ENCODE measurements around the gene GFER. TPM values are rescaled to one million over a fixed set of nuclear protein-coding genes. Genes with fewer than 3 reads are reported as not detected.

GFER gene
- total RNA-seq (2013) = 21.0 TPM
- polyA plus RNA-seq (10 to 100 TPM in 2 of 3 donors, 1 to 10 TPM in 1; 8.1 to 22.7 (median 22.4) TPM), polyA minus RNA-seq (7.9 and 16.5 TPM in 2 replicates), total RNA-seq (2.5 to 9.6 (median 5.8) reads per million in 11 experiments)

DNA sequence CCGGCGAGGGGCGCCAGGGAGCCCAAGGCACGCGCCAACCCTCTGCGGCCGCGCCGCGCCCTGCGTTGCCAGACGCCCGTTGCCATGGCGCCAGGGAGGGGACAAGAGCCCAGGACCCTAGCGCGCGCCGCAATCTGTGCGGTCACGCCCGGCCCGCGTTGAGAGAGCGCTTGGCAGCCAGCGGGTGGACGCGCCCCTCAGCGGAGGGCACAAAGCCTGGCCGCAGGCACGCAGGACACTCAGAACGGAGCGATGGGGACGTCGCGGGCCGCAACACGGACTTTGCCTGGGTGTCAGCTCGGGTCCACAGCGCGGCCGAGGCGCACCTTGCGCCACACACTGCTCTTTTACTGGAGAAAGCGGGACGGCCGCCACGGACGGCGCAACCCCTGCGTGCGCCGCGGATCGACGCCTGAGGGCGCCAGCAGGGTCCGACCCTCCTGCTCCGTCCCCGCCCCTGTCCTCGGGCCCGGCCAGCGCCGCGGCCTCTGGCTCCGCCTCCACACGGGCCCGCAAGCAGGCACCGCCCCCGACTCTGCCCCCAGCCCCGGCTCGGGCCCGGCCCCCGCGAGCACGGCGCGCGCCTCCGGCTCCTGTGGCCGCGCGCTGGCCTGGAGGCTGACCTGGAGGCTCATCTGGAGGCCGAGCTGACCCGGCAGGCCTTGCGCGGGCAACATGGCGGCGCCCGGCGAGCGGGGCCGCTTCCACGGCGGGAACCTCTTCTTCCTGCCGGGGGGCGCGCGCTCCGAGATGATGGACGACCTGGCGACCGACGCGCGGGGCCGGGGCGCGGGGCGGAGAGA lies at the start of gene GFER:
Gene GFER, plus strand, starts transcription at position 650 of the 803 bp plus-strand sequence. Its CDS starts 26 bp downstream, at position 676.
- WGBS (ENCODE audit: insufficient coverage) = under 1% methylated on average over 109 of the region's 109 CpGs
- peaks cover 0 to 12% (median 6%) of the 10 kb centered on the region in 7 donors for H3K9me3 Mint-ChIP-seq
- DNase-seq = peak; percentile 84 to 86 (median 84)
- peaks cover 53 to 63% (median 55%) of the 10 kb centered on the region in 3 donors for H3K27me3 Mint-ChIP-seq (ENCODE audit: low read depth in 3 of 3)
- peak within 1 kb of the TSS in 1 of 2 donors; percentile 73 for H3K27ac ChIP-seq (ENCODE audit: low read depth in 1 of 2, low read length in 2 of 2)
- peaks cover 12 to 18% of the 10 kb centered on the region in 2 donors for H3K36me3 ChIP-seq (replicated peaks in 1 of 2; ENCODE audit: control insufficient read depth in 1 of 2, insufficient read depth in 2 of 2, low read length in 2 of 2)
- H3K4me1 ChIP-seq (ENCODE audit: control insufficient read depth in 1 of 2, insufficient read depth in 2 of 2, low read length in 2 of 2) = peaks cover 20 to 28% of the 10 kb centered on the region in 2 donors
- H3K4me3 ChIP-seq (replicated peaks in 1 of 3; ENCODE audit: low read depth in 2 of 3, low read length in 3 of 3) = peak within 1 kb of the TSS; percentile 52 to 87 (median 55)
- peaks cover 30 to 51% of the 10 kb centered on the region in 2 donors for H3K27me3 ChIP-seq (ENCODE audit: control insufficient read depth in 2 of 2, insufficient read depth in 2 of 2, low read length in 2 of 2)
- TF ChIP-seq, protein P1, sequence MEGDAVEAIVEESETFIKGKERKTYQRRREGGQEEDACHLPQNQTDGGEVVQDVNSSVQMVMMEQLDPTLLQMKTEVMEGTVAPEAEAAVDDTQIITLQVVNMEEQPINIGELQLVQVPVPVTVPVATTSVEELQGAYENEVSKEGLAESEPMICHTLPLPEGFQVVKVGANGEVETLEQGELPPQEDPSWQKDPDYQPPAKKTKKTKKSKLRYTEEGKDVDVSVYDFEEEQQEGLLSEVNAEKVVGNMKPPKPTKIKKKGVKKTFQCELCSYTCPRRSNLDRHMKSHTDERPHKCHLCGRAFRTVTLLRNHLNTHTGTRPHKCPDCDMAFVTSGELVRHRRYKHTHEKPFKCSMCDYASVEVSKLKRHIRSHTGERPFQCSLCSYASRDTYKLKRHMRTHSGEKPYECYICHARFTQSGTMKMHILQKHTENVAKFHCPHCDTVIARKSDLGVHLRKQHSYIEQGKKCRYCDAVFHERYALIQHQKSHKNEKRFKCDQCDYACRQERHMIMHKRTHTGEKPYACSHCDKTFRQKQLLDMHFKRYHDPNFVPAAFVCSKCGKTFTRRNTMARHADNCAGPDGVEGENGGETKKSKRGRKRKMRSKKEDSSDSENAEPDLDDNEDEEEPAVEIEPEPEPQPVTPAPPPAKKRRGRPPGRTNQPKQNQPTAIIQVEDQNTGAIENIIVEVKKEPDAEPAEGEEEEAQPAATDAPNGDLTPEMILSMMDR (IDR thresholded peaks at IDR 0.05) = peak; percentile 57
- H4K20me1 ChIP-seq (ENCODE audit: insufficient read depth, low read length) = peaks cover 6% of the 10 kb centered on the region
- H3K36me3 Mint-ChIP-seq = peaks cover 27 to 34% of the 10 kb centered on the region in 2 donors
- peak within 1 kb of the TSS in 4 of 7 donors; percentile 35 to 88 (median 80) for H3K27ac Mint-ChIP-seq
- peak within 1 kb of the TSS; percentile 75 to 89 for H3K4me3 Mint-ChIP-seq
- H3K79me2 ChIP-seq (ENCODE audit: insufficient read depth, low read length) = no peaks in the 10 kb centered on the region
- H3K4me1 Mint-ChIP-seq = peaks cover 18% of the 10 kb centered on the region
- peak within 1 kb of the TSS; percentile 74 for H3K9ac ChIP-seq (ENCODE audit: insufficient read depth, low read length, poor library complexity, severe bottlenecking)
- H3K9me3 ChIP-seq (replicated peaks in 1 of 2; ENCODE audit: control insufficient read depth in 1 of 2, insufficient read depth in 1 of 2, low read length in 2 of 2) = peaks cover 0 to 18% of the 10 kb centered on the region in 2 donors
- intact Hi-C loops (cut with micrococcal nuclease) = no loop called here
- peak within 1 kb of the TSS; percentile 90 for H2AFZ ChIP-seq (ENCODE audit: insufficient read depth, low read depth, low read length, poor library complexity, severe bottlenecking)
- H3K4me2 ChIP-seq (replicated peaks; ENCODE audit: extremely low read depth, low read length, poor library complexity, severe bottlenecking) = peak within 1 kb of the TSS; percentile 99

DNA sequence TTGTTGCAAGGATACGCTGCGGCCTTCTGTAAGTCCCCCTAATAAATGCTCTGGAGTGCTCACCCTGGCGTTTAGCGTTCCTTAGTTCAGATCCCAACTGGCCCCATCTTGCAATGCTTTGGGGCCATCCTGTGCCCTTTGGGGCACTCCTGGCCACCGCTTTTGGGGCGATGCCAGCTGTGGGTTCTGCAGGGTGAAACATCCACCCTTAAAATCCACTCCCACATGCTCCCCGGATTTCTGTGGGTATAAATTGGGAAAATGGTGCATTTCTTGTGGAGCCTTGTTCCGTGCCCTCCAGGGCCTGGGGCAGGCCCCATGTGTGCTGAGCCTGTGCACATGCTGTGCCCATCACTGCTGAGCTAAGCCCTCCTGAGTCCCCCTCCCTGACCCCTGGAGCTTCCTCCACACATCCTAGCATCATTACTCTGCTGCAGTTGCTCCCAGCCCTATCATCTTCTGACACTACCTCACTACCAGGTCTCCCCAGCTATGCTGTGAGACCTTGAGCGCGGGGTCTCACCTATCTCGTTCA lies 47.0 kb upstream of the GFER start:
- Mint-ChIP-seq H3K9me3 (no peaks in the 10 kb centered on the region), H3K4me1 (peaks cover 63% of the 10 kb centered on the region), H3K27me3 (ENCODE audit: low read depth in 3 of 3) (peaks cover 0 to 1% (median 0%) of the 10 kb centered on the region in 3 donors), H3K4me3 (no peak overlapping the region), H3K36me3 (peaks cover 36 to 59% of the 10 kb centered on the region in 2 donors), H3K27ac (peak overlapping the region in 4 of 7 donors; percentile 54 to 59 (median 58))
- DNase-seq = no peak
- no peak overlapping the region for H3K4me2 ChIP-seq (replicated peaks; ENCODE audit: extremely low read depth, low read length, poor library complexity, severe bottlenecking)
- H3K27me3 ChIP-seq (ENCODE audit: control insufficient read depth in 2 of 2, insufficient read depth in 2 of 2, low read length in 2 of 2) = no peaks in the 10 kb centered on the region
- peaks cover 54 to 61% of the 10 kb centered on the region in 2 donors for H3K4me1 ChIP-seq (ENCODE audit: control insufficient read depth in 1 of 2, insufficient read depth in 2 of 2, low read length in 2 of 2)
- peak overlapping the region; percentile 1 to 14 for H3K27ac ChIP-seq (ENCODE audit: low read depth in 1 of 2, low read length in 2 of 2)
- TF ChIP-seq, protein P1 (IDR thresholded peaks at IDR 0.05) = no peak
- peaks cover 36 to 48% of the 10 kb centered on the region in 2 donors for H3K36me3 ChIP-seq (replicated peaks in 1 of 2; ENCODE audit: control insufficient read depth in 1 of 2, insufficient read depth in 2 of 2, low read length in 2 of 2)
- WGBS (ENCODE audit: insufficient coverage) = 98% methylated on average over 4 of the region's 11 CpGs
- H4K20me1 ChIP-seq (ENCODE audit: insufficient read depth, low read length) = peaks cover 31% of the 10 kb centered on the region
- no peak overlapping the region for H2AFZ ChIP-seq (ENCODE audit: insufficient read depth, low read depth, low read length, poor library complexity, severe bottlenecking)
- H3K9ac ChIP-seq (ENCODE audit: insufficient read depth, low read length, poor library complexity, severe bottlenecking) = peak overlapping the region; percentile 8
- no peak overlapping the region for H3K4me3 ChIP-seq (replicated peaks in 1 of 3; ENCODE audit: low read depth in 2 of 3, low read length in 3 of 3)
- intact Hi-C loops (cut with micrococcal nuclease) = loop anchor here in 1 of 2 donors (10.0 kb wide), 1 partner anchor 162 kb away; the partner anchor contains the start of genes EME2, MRPS34 and NME3
- H3K79me2 ChIP-seq (ENCODE audit: insufficient read depth, low read length) = peaks cover 55% of the 10 kb centered on the region
- no peaks in the 10 kb centered on the region for H3K9me3 ChIP-seq (replicated peaks in 1 of 2; ENCODE audit: control insufficient read depth in 1 of 2, insufficient read depth in 1 of 2, low read length in 2 of 2)
